Measurements from ENCODE around the gene DHX34.
"Not testable (repeated sequence)": the region's sequence is repeated elsewhere in the genome, so short reads cannot be mapped to it uniquely, and the experiment has no call there.

DNA sequence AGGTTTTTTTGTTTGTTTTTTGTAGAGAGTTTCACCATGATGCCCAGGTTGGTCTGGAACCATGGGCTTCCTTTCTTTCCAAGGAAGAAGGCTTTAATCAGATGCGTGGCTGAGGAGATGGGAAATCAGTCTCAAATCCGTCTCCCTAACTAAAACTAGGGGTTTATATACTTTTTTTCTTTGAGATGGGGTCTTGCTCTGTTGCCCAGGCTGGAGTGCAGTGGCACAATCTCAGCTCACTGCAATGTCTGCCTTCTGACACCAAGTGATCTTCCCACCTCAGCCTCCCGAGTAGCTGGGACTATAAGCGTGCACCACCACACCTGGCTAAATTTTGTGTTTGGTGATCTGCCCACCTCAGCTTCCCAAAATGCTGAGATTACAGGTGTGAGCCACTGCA, 35.4 kb downstream of the DHX34 start:
- TF ChIP-seq, protein P1, sequence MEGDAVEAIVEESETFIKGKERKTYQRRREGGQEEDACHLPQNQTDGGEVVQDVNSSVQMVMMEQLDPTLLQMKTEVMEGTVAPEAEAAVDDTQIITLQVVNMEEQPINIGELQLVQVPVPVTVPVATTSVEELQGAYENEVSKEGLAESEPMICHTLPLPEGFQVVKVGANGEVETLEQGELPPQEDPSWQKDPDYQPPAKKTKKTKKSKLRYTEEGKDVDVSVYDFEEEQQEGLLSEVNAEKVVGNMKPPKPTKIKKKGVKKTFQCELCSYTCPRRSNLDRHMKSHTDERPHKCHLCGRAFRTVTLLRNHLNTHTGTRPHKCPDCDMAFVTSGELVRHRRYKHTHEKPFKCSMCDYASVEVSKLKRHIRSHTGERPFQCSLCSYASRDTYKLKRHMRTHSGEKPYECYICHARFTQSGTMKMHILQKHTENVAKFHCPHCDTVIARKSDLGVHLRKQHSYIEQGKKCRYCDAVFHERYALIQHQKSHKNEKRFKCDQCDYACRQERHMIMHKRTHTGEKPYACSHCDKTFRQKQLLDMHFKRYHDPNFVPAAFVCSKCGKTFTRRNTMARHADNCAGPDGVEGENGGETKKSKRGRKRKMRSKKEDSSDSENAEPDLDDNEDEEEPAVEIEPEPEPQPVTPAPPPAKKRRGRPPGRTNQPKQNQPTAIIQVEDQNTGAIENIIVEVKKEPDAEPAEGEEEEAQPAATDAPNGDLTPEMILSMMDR (IDR thresholded peaks at IDR 0.05; ENCODE audit: poor library complexity), result not testable (repeated sequence)
- not testable (repeated sequence) for TF ChIP-seq EZH2 (IDR thresholded peaks at IDR 0.05; ENCODE audit: borderline replicate concordance)

Measured in hepatocyte (in vitro differentiated cells).